HL-60 (cell line): ENCODE results near the gene DVL3.

Source experiments
- CTCF ChIP-seq: IDR thresholded peaks from one replicate; pipeline ENCODE4 v1.5.1; 2011; ENCODE audit warnings: low read length, control low read depth, inconsistent platforms; ENCODE audit not compliant: insufficient read depth
- GABPA ChIP-seq: IDR thresholded peaks from 2 replicates; pipeline ENCODE4 v1.6.1; 2012; ENCODE audit warnings: low read depth
- POLR2AphosphoS5 ChIP-seq: IDR thresholded peaks from 2 replicates; pipeline ENCODE4 v1.6.1; 2012; ENCODE audit warnings: low read depth
- REST ChIP-seq: IDR thresholded peaks from 2 replicates; pipeline ENCODE4 v1.6.1; 2012; ENCODE audit warnings: low read depth; ENCODE audit not compliant: insufficient replicate concordance
- SPI1 ChIP-seq: IDR thresholded peaks from 2 replicates; pipeline ENCODE4 v1.6.1; 2012; ENCODE audit warnings: low read depth, mild to moderate bottlenecking, borderline replicate concordance

GRCh38 chr3:184160456-184160855, 5.3 kb downstream of the DVL3 start:
- TF ChIP-seq REST: no peak
- no peak for TF ChIP-seq POLR2AphosphoS5
- TF ChIP-seq CTCF: no peak
- no peak for TF ChIP-seq GABPA
- TF ChIP-seq SPI1: no peak
